ENCODE measurements around the gene GLRX3.

GLRX3 gene

GRCh38 chr10:130137659-130138478 lies 1.7 kb downstream of the GLRX3 start:
- DNase-seq = no peak

- DNase-seq = no peak
Observed at GRCh38 chr10:130138479-130138866, 2.3 kb downstream of the GLRX3 start.

GRCh38 chr10:130140425-130140824 lies 4.2 kb downstream of the GLRX3 start:
- DNase-seq = no peak

- no peak for DNase-seq
Observed at GRCh38 chr10:130141038-130141437, 4.8 kb downstream of the GLRX3 start.

- DNase-seq = no peak
Observed at GRCh38 chr10:130141460-130141859, 5.3 kb downstream of the GLRX3 start.

- DNase-seq = no peak
Observed at GRCh38 chr10:130141878-130142277, 5.7 kb downstream of the GLRX3 start.

- no peak for DNase-seq
Observed at GRCh38 chr10:130146042-130146441, 9.9 kb downstream of the GLRX3 start.

- no peak for DNase-seq
Observed at GRCh38 chr10:130159192-130159794, 23.1 kb downstream of the GLRX3 start.

- no peak for DNase-seq
Observed at GRCh38 chr10:130160775-130161174, 24.6 kb downstream of the GLRX3 start.

- DNase-seq = no peak
Observed at GRCh38 chr10:130161331-130161730, 25.1 kb downstream of the GLRX3 start.

GRCh38 chr10:130167193-130167592 lies 31.0 kb downstream of the GLRX3 start:
- no peak for DNase-seq

- DNase-seq = no peak
Observed at GRCh38 chr10:130167707-130168106, 31.5 kb downstream of the GLRX3 start.

GRCh38 chr10:130169136-130169859 lies 33.1 kb downstream of the GLRX3 start:
- DNase-seq = no peak

- DNase-seq = no peak
Observed at GRCh38 chr10:130171196-130171595, 35.0 kb downstream of the GLRX3 start.

GRCh38 chr10:130174328-130174727 lies 38.1 kb downstream of the GLRX3 start:
- no peak for DNase-seq

- DNase-seq = no peak
Observed at GRCh38 chr10:130175074-130175473, 38.9 kb downstream of the GLRX3 start.

- DNase-seq = no peak
Observed at GRCh38 chr10:130177250-130177649, 41.1 kb downstream of the GLRX3 start.

- no peak for DNase-seq
Observed at GRCh38 chr10:130179640-130180039, 43.4 kb downstream of the GLRX3 start.

- DNase-seq = no peak
Observed at GRCh38 chr10:130180416-130180815, 44.2 kb downstream of the GLRX3 start.

GRCh38 chr10:130181858-130182257 lies 45.7 kb downstream of the GLRX3 start:
- no peak for DNase-seq

- no peak for DNase-seq
Observed at GRCh38 chr10:130185591-130185990, 49.4 kb downstream of the GLRX3 start.

GRCh38 chr10:130188195-130189175 lies 52.3 kb downstream of the GLRX3 start:
- no peak for DNase-seq

- no peak for DNase-seq
Observed at GRCh38 chr10:130189608-130190054, 53.4 kb downstream of the GLRX3 start.
